Astrocyte of the hippocampus (primary cell): ENCODE data around the gene HELZ.

Source experiments
- DNase-seq: peaks from one replicate; pipeline ENCODE4 v3.0.0; 2011; ENCODE audit warnings: low read depth, low spot score

HELZ gene

DNA sequence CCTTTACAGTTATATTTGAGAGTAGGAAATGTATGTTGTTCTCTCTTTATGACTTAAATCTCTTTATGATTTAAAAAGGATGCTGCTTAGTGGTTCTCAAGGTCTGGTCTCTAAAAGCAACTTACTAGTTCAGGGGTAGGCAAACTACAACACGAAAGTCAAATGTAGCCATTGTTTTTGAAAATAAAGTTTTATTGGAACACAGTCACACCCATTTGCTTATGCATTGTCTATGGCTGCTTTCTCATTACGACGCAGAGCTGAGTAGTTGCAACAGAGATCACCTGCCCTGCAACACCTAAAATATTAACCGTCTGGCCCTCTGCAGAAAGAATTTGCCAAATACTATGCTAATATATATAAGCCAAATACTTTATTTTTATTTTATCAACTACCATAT, 58.2 kb downstream of the HELZ start:
- DNase-seq = no peak

DNA sequence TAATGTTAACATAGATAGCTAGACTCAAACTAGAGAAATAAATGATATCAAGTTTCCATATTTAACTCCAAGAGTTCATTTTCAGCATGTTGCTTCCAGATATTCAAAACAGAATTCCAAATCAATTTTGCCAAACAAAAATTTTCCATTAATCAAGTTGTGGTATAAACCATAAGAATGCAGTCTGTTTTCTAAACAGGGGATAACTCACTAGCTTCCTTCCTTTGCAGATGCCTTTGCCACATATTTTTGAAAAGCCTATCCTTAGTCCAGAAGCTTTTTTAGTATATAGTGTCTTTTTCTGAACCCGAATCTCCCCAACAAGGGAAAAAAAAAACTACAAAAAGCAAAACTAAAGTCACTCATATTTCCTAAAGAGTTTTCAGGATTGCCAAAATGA, 61.5 kb downstream of the HELZ start:
- no peak for DNase-seq

DNA sequence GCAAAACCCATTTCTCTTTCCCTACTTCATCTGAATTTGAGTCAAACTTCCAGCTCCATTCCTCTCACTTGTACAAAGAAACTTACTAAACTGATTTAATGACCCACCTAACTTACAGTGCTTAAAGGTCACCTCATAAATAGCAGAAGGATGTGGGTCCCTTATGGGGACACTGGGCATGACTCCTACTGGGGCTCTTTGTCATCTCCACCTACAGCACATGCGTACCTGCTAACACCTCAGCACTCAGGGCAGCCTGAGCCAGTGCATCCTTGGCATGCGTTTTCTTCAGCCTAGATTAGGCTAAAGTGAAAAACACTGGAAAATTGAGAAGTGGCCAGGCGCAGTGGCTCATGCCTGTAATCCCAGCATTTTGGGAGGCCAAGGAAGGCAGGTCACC, 63.2 kb downstream of the HELZ start:
- no peak for DNase-seq

DNA sequence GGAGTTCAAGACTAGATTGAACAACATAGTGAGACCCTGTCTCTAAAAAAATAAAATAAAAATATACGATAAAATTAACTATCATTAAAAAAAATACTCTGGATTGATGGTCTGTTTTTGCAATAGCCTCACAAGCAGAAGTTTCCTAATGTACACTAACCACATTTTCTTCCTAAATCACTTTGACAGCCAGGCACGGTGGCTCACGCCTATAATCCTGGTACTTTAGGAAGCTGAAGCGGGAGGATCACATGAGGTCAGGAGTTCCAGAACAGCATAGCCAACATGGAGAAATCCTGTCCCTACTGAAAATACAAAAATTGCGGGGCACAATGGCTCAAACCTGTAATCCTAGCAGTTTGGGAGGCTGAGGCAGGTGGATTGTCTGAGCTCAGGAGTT, 64.7 kb downstream of the HELZ start:
- DNase-seq = no peak

DNA sequence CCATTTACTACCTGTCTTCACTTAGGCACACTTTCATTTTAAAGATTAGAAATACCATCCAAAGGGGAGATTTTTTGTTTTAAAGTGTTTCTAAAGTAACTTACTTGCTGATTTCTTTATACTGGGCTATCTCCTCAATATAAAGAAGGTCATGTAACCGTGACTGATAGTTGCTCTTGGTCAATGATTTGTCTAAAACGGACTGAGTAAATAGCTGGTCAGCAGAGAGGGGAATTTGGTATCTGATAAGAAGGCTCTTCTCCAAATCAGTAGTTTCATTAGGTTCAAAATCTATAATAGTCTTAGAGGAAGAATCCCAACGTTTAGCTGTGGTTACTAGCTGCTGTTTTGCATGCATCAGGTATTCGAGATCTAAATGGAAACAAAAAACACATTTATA, 66.4 kb downstream of the HELZ start:
- no peak for DNase-seq

DNA sequence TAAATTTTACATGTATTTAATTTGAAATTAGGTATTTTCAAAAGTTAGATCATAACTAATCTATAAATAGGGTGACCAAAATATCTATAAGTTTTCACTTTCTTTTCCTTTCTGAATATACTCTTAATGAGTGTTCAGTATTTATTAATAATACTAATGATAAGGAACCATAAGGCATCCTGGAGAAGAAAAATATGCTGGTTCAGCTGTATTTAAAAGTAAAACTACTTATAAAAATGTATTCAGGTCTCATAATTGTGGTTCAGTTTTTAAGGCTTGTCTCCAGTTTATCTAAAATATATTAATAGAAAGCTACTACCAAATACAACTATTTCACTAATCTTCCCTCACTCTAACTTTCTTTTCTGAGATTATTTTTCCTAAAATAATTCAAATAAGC, 67.3 kb downstream of the HELZ start:
- DNase-seq = no peak

DNA sequence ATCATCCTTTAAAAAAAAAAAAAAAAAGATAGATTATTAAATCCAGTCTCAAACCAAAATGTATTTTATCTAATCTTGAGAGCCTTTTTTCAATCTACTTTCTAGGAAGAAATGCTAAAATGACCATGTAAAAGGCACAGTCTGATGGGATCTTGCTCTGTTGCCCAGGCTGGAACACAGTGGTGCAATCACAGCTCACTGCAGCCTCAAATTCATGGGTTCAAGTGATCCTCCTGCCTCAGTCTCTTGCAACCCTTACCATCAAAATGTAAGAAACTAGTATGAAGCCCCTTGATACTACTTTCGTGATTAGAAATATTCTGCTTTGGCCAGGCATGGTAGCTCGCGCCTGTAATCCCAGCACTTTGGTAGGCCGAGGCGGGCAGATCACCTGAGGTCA, 70.8 kb downstream of the HELZ start:
- no peak for DNase-seq

DNA sequence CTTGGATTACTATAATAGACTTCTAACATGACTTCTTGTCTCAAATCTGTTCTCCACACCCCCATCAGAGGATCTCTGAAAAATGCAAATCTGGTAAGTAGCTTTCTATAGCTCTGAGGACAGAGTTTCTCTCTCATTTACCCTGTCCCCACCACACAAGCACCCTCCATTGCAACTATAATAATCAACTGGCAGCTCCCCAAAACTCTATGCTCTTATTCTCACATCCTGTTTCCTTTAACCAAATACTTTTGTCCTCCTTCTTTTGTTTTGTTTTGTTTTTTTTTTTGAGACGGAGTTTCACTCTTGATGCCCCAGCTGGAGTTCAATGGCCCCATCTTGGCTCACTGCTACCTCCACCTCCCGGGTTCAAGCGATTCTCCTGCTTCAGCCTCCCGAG, 73.4 kb downstream of the HELZ start:
- no peak for DNase-seq

DNA sequence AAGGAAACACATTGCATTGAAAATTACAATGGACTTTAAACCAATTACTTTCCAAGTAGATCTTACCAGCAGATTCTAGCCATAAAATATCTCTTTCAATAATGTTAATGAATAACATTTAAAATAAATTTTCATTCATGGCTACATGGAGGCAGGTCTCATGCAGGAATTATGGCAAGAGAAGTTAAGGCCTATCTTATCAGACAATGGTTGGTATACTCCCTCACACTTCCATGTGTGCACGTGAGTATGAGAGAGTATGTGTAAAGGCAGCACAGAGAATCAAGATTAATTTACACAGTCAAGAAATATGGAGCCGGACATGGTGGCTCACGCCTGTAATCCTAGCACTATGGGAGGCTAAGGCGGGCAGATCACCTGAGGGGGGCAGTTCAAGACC, 76.5 kb downstream of the HELZ start:
- DNase-seq = no peak

DNA sequence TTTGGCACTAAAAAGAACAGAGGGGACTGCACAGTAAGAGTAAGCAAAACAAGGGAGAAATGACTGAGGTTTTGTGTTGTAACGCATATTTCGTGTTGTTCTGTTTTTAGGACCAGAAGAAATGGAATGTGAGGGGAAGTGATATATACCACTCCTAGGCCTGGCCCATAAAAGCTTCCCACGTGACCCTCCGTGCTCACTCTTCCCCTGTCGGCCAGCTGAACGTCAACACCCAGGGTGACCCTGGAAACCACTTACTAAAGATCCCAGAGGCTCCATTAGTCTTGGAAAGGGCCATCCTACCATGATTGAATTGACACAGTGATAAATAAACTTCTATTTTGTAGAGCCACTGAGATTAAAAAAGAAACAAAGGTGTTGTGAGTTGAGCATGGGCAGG, 79.8 kb downstream of the HELZ start:
- no peak for DNase-seq

DNA sequence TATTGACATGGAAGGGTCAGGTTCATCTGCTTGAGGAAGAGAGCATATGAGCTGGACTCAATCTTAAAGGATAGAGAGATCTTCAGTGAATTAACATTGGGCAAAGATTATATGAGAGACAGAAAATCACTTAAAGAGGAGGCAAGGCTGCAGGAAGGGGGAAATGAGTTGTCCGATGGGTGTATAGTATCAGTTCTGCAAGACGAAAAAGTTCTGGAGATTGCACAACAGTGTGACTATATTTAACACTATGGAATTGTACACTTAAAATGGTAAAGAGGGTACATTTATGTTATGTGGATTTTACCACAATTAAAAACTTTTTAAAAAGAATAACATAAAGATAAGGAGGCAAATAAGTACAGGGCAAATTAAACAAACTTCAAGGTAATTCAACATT, 80.7 kb downstream of the HELZ start:
- DNase-seq = no peak

DNA sequence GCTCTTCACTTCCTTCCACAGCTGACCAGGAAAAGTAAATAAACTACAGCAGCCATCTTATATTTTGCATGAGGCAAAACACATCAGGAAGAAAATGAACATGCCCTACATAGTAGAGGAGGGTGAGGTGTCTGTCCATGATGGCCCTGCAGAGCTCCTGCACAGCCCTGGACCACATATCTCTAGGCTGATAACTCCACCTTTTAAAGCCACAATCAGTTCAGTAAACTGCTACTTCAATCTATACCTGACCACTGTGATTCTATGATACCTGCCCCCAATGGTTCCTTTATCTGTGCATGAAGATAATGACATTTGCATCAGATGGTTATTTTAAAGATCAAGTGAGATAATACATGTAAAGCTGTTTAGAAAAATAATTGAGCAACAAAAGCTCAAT, 82.2 kb downstream of the HELZ start:
- no peak for DNase-seq

DNA sequence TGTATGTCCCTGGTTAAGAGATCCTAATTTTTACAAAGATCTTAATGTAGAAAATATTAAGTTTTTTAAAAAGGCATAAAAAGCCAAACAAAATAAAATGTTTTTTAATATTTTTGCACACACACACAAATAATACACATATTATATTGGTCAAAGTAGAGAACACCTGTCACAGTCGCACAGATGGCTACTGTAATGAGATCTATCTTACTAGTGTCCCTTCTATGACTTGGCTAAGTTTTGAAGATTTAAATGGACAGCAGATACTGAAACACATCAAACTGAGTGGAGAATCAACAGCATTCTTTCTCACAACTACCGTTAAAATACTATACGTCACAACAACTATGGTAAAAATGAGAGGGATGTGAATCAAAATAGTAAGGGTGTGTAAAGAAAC, 83.4 kb downstream of the HELZ start:
- DNase-seq = no peak

DNA sequence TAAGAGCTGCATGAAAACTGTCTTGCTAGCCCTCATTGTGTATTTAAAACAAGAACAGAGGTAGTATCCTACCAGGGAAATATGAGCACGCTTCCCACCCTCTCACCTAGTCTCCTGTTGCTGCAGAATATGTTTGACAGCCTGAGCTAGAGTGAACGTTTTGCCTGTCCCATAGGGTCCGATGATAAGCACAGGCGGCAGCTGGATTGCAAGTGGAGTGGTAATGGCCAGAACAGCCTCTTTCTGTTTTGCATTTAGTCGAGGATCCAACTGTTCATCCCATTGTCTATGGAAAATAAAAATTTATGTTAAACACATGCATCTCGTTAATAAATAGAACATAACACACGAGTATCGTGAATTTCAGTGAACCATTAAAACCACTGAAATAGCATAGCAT, 84.2 kb downstream of the HELZ start:
- no peak for DNase-seq

DNA sequence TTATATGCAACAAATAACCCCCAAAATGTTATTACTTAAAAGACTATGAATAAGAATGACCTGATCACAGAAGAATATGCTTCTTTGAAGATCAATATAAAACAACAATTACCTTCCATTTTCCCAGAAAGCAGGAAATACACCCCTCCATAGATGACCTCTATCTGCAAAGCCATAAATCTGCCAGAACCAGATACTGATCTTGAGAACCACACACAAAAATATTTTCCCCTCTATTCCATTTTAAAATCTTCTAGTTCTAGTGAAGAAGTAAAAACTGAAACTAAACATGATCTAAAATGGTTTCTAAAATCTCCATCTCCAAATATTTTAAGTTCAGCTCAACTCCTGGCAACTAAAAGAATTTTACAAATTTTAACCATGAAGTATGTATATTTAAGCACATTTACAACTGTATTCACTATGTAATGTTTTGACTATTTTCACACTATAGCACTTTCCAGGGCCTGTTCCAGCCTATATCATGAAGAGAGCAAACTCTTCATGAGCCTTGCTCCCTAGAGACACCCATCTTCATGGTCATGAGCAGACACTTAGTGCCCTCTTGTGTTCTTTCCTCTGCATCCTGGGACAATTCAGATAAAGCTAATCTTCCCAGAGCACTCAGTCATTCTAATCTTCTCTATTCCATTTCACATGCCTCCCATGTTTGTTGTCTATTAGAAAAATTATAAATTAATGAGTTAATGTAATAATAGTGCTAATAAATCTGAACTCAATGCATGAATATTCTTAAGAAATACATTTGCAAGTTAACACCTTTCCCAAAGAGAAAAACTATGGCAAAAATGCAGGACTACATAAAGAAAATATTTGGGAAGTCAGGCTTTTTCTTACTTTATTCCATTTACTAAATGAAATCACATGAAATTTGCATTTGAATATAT, 87.0 kb downstream of the HELZ start:
- DNase-seq = peak; percentile 26

DNA sequence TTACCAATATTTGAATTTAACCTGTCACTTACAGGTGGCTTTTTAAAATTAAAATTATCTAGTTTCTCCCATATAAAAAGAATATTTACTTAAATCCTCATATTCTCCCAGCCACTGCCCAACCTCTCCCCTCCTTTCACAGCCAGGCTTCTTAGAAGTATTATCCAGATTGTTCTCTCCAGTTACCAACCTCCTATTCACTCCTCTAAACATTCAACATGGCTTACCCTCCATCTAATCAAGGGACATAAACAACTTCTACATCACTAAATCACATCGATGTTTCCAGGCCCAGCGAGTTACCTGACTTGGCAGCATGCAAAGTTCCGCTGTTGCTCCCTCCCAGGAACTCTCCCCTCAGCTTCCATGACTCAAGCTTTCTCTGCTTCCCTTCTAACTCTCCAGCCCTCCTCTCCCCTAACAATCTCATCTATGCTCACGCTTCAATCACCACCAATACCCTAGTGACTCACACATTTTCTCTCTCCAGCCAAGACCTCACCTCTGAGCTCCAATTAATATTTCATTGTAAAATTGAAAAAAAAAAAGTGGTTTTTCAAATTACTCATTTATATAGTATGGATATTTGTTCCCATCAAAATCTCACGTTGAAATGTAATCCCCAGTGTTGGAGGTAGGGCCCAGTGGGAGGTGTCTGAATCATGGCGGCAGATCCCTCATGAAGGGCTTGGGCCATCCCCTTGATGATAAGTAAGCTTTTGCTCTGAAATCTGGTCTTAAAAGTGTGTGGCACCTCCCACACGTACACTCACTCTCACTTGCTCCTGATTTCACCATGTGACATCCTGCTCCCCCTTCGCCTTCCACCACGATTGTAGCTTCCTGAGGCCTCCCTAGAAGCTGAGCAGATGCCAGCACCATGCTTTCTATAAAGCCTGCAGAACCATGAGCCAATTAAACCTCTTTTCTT, 88.5 kb downstream of the HELZ start:
- peak; percentile 87 for DNase-seq

DNA sequence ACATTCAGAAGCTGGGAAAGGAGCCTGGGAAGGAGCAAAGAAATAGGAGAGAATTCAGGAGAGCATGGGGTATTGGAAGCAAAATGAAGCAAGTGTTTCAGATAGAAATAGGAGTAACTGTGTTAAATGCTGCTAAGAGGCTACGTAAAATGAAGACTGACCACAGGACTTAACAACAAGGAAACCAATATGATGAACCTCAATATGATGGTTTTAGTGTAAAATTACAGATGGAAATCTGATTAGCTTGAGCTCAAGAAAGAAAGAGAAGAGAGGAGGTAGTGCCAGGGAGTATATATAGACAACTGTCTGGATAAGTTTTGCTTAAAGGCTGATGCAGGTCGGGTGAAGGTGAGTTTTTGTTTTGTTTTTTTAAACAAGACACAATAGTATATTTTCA, 92.2 kb downstream of the HELZ start:
- no peak for DNase-seq

DNA sequence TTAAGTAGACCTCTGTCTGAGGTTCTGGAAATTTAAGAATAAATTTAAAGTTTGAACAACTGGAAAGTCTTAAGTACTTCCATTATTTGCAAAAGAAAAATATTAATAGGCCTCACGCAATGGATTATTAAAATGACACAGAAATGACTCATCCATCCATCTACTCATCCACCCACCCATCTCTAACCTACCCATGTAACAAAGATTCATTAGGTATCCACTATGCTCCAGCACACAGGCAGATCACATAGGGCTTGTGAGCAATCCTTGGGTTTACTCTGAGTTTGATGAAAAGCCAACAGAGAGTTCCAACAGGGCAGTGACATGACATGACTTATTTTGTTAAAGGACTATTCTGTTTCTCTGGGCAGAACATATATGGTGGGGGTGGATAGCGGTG, 93.3 kb downstream of the HELZ start:
- peak; percentile 16 for DNase-seq

DNA sequence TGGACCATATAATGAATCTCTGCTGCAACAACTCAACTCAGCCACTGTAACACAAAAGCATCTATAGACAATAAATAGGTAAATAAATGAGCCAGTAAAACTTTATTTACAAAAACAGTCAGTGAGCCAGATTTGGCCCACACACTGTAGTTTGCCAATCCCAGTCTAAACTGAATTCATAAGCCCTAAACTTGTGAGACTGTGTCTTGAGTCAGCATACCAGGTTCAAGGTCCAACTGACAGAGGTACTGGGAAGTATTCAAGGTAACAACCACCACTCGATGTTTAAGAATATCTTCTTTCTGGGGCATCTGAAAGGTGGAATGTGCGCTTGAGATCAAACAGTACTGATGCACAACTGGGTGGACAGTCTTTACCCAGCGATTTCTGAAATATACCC, 94.2 kb downstream of the HELZ start:
- DNase-seq = no peak

DNA sequence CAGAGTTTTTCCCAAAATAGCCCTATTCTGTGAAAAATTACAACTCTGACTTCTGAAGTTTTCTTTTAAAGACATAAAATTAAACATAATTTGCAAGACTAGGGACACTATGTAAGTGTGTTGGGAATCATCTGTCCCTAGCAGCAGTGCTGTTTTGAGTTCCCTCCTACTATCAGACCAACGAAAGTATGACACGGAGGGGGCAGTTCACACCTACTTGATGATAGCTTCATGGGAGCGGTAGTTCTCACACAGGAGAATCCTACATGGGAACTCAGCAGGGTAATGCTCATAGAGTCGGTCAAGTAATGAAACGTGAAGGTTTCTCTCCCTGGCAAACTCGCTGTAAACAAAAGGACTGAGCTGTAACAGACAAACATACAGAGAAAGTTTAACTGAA, 96.6 kb downstream of the HELZ start:
- DNase-seq = no peak

DNA sequence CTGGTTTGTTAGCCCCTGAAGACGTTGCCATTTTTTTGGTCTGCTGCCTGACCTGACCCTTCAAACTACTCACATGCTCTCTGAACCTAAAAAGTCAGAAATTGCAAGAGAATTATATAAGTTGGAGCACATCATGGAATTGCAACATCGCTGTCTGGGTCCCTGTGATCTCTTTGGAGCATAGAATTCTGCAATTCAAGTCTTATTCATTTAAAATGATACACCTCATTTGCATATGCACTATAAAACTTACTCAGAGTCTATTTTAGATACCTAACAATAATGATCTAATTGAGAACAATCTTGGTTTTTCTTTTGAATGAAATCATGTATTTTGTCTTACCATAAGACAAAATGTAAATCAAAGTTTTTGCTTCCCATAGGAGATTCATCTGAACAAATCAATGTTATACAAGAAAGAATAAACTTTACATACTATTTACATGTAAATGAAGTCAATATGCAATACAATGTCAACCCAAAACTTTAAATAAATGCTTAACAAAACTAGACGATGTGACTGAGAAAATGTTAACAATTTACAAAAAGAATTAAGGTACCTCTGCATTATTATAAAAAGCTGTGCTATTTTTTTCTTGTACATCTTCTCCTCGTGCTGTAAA, 99.7 kb downstream of the HELZ start:
- DNase-seq = no peak

DNA sequence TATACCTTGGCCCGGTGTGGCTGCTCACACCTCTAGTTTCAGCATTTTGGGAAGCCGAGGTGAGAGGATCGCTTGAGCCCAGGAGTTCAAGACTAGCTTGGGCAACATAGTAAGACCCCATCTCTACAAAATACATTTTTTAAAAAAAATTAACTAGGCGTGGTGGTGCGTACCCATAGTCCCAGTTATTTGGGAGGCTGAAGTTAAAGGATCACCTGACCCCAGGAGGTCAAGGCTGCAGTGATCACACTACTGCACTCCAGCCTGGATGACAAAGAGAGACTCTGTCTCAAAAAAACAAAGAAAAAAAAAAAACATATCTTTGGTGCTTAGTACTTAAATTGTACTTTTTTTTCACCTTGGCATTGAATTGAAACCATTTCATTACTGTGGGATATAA, 101.7 kb downstream of the HELZ start:
- DNase-seq = no peak
